Body of pancreas (tissue), 4 donors: ENCODE results near the gene ST6GALNAC1. TPM values are rescaled to one million over a fixed set of nuclear protein-coding genes. Genes with fewer than 3 reads are reported as not detected.
A peak's percentile ranks its signal among the peaks of the same experiment; 100 is the strongest.

Experiments used
- ATAC-seq: fragments of 150-250 bp; one replicate; pipeline ENCODE4 v1.9.1; 2016
- DNase-seq, 4 donors: peaks; one replicate each; pipeline ENCODE4 v3.0.0-alpha.2; 2019
- H3K27ac ChIP-seq, 4 donors: fragments of 200-600 bp; sonication (generic); 1 replicate in 3 of 4; 2 replicates in 1 of 4; pipeline versions ENCODE4 v1.5.1 to v1.6.1; 2016 to 2019; ENCODE audit warnings: mild to moderate bottlenecking in 1 of 4, mixed read lengths in 1 of 4, moderate library complexity in 1 of 4
- H3K27me3 ChIP-seq, 2 donors: fragments of 200-600 bp; sonication (generic); one replicate each; pipeline ENCODE4 v1.6.0; 2016; ENCODE audit warnings: mild to moderate bottlenecking in 1 of 2
- H3K36me3 ChIP-seq, 2 donors: fragments of 200-600 bp; sonication (generic); replicated peaks in 1 of 2; 2 replicates each; pipeline ENCODE4 v1.5.1; 2016; ENCODE audit warnings: low read depth in 2 of 2; ENCODE audit not compliant: insufficient read depth in 1 of 2
- H3K4me1 ChIP-seq: fragments of 200-600 bp; sonication (generic); one replicate; pipeline ENCODE4 v1.6.0; 2016
- H3K4me3 ChIP-seq, 2 donors: fragments of 200-600 bp; sonication (generic); 1 replicate in 1 of 2; 2 replicates in 1 of 2; pipeline ENCODE4 v1.5.1; 2016 to 2019
- H3K9me3 ChIP-seq, 3 donors: fragments of 200-600 bp; sonication (generic); 1 replicate in 2 of 3; 2 replicates in 1 of 3; pipeline ENCODE4 v1.5.1; 2016
- POLR2A ChIP-seq, 3 donors: fragments of 450-650 bp; IDR thresholded peaks; one replicate each; pipeline ENCODE4 v1.6.1; 2016; ENCODE audit warnings: antibody characterized with exemption in 3 of 3, mild to moderate bottlenecking in 2 of 3
- WGBS, 2 donors: methylation state at CpG; one replicate each; pipeline ENCODE4 v1.1.5; 2017; 5-methylcytosine and 5-hydroxymethylcytosine counted together
- intact Hi-C: fragments of 100-400 bp; cut with DNase I; formaldehyde crosslinking; loops from one replicate; pipeline ENCODE4 v1.15.1; 2023
- total RNA-seq, 2 donors: library from RNA; depleted of rRNA; stranded (reverse); fragments of >200 nt; gene quantifications; one replicate each; pipeline ENCODE4 v1.1.0, GENCODE V29; 2016
- TF ChIP-seq, protein P1 (sequence below), 7 experiments: fragments of 450-650 bp in 4 of 7; fragments of 200-600 bp in 3 of 7; sonication (generic) in 3 of 7; IDR thresholded peaks; one replicate each; pipeline ENCODE4 v1.5.1; 2016 to 2019; ENCODE audit warnings: antibody characterized with exemption in 7 of 7

The ST6GALNAC1 gene
- total RNA-seq, 2 donors from 2014 or later = 9.3 to 13.5 TPM

DNA sequence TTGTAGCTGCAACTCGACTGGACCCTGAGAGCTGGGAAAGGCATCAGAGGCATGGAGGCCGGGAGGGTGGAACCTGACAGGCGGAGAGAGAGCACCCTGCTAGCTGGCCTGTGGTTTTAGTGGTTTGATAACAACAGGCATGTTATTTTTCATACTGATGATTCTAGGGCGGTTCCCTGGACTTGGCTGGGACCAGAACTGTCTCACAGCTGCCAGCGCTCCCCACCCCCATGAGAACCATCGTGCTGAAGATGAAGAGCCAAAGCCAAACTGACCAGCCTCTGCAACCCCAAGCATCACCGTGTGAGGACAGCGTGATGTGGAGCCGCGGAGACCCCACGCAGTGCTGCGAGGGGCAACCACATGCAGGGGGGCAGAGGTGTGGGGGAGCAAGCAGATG, 38.7 kb upstream of the ST6GALNAC1 start:
- DNase-seq = no peak
- Histone ChIP-seq H3K4me3 (no peak overlapping the region), H3K36me3 (peaks cover 0 to 3% of the 10 kb centered on the region in 2 donors), H3K27ac (no peak overlapping the region), H3K4me1 (peaks cover 12% of the 10 kb centered on the region), H3K27me3 (no peaks in the 10 kb centered on the region), H3K9me3 (no peaks in the 10 kb centered on the region)
- TF ChIP-seq, protein P1, sequence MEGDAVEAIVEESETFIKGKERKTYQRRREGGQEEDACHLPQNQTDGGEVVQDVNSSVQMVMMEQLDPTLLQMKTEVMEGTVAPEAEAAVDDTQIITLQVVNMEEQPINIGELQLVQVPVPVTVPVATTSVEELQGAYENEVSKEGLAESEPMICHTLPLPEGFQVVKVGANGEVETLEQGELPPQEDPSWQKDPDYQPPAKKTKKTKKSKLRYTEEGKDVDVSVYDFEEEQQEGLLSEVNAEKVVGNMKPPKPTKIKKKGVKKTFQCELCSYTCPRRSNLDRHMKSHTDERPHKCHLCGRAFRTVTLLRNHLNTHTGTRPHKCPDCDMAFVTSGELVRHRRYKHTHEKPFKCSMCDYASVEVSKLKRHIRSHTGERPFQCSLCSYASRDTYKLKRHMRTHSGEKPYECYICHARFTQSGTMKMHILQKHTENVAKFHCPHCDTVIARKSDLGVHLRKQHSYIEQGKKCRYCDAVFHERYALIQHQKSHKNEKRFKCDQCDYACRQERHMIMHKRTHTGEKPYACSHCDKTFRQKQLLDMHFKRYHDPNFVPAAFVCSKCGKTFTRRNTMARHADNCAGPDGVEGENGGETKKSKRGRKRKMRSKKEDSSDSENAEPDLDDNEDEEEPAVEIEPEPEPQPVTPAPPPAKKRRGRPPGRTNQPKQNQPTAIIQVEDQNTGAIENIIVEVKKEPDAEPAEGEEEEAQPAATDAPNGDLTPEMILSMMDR (IDR thresholded peaks at IDR 0.05) = no peak
- no peak for TF ChIP-seq POLR2A (IDR thresholded peaks at IDR 0.05)
- no peak for ATAC-seq
- intact Hi-C loops = no loop called here
- 77 to 88% methylated on average over 6 to 12 of the region's 12 CpGs for WGBS, 2 donors

DNA sequence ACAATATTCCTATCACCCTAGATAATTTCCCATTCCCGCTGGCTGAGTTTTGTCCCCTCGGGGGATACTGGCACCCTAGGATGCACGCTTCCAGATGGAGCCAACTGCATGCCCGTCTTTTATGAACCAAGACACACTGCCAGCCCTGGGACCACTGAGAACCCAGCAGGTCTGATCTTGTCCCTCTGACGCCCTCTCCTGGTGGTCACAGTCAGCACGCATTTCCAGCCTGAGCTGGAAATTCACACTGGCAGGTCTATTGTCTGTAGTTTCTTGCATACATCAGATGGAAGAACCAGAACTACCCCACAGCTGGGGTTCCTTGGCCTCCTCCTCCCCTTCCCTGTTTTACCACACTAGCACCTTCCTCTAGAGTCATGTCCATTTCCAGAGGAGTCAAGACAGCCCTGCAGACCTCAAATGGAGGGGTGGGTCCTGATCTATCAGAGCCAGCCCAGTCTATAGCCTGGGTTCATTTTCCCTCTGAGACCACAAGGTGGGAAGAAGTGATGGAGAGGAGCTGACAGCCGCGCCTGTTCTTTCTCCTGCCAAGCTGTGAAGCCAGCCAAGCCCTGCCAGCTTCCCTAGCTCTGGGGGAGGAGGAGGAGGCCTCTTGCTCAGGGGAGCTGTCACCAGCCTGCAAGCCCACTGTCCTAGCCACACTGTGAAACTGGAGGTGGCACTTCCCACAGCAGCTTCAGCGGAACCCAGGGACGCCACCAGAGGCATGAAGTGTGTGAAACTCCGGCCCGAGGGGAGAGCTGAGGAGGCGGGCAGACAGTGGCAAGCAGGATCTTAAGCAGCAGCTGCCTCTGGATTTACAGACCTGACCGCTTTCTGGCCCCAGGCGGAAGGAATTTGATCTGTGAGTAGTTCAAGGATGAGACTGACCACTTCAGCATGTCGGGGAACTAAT, 37.9 kb upstream of the ST6GALNAC1 start:
- WGBS, 2 donors = 48 to 64% methylated on average over 10 to 16 of the region's 16 CpGs
- Histone ChIP-seq H3K27ac (no peak overlapping the region), H3K36me3 (peaks cover 0 to 3% of the 10 kb centered on the region in 2 donors), H3K4me3 (no peak overlapping the region), H3K4me1 (peaks cover 5% of the 10 kb centered on the region), H3K9me3 (no peaks in the 10 kb centered on the region), H3K27me3 (no peaks in the 10 kb centered on the region)
- ATAC-seq (peak; percentile 72), DNase-seq (peak; percentile 65 to 78 (median 68))
- intact Hi-C loops = no loop called here
- TF ChIP-seq, protein P1 (IDR thresholded peaks at IDR 0.05) = peak; percentile 48 to 72 (median 65)
- no peak for TF ChIP-seq POLR2A (IDR thresholded peaks at IDR 0.05)

DNA sequence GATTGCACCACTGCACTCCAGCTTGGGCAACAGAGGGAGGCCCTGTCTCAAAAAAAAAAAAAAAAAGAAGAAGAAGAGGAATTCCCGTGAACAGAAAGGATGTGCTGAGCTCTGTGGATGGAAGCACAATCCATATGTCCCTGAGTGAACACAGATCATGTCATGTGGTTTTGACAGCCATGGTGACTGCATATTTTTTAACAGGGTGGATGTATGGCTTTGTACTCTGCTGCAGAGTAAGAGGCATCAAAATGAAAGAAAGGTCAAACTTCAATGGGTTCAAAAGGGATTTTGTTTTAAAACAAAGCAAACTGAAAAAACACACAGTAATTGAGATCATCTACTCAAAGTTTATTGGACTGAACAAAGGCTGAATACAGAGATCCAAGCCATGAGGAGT, 35.7 kb upstream of the ST6GALNAC1 start:
- 60 to 85% methylated on average over 1 of the region's 1 CpG for WGBS, 2 donors
- H3K27ac ChIP-seq = no peak overlapping the region

DNA sequence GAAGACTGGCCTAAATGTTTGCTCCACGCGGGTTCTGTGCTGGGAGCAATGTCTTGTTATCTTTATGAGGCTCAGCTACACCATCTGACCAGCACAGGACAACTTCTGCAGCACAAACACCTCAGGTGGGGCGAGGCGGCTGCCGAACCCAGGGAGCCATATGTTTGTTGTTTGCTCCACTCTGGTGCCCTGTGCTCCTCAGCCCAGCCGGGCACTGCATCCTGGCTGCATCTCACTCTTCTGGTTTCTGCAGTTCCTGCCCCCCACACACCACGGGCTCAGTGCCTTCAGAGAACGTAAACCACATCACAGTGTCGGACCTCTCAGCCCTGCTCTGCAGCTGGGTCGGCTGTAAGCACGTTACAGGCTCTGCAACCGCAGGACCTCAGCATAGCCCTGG, 34.8 kb upstream of the ST6GALNAC1 start:
- H3K9me3 ChIP-seq = no peaks in the 10 kb centered on the region
- H3K4me1 ChIP-seq = peaks cover 4% of the 10 kb centered on the region
- no peak overlapping the region for H3K4me3 ChIP-seq
- H3K27me3 ChIP-seq = no peaks in the 10 kb centered on the region
- TF ChIP-seq POLR2A (IDR thresholded peaks at IDR 0.05) = no peak
- TF ChIP-seq, protein P1 (IDR thresholded peaks at IDR 0.05) = no peak
- intact Hi-C loops = no loop called here
- DNase-seq = no peak
- 81 to 86% methylated on average over 5 to 12 of the region's 12 CpGs for WGBS, 2 donors
- no peak overlapping the region for H3K27ac ChIP-seq
- peaks cover 0 to 3% of the 10 kb centered on the region in 2 donors for H3K36me3 ChIP-seq
- no peak for ATAC-seq

More for the DNA sequence above, 35.7 kb upstream of the ST6GALNAC1 start:
- H3K4me3 ChIP-seq = no peak overlapping the region
- H3K4me1 ChIP-seq = peaks cover 4% of the 10 kb centered on the region
- peaks cover 0 to 3% of the 10 kb centered on the region in 2 donors for H3K36me3 ChIP-seq
- no peak for ATAC-seq
- DNase-seq = no peak
- H3K9me3 ChIP-seq = no peaks in the 10 kb centered on the region
- H3K27me3 ChIP-seq = no peaks in the 10 kb centered on the region
- no peak for TF ChIP-seq POLR2A (IDR thresholded peaks at IDR 0.05)
- TF ChIP-seq, protein P1 (IDR thresholded peaks at IDR 0.05) = no peak
- intact Hi-C loops = no loop called here
